IMR-90 (cell line): Measurements from ENCODE around the gene LRSAM1. TPM values are rescaled to one million over a fixed set of nuclear protein-coding genes. Genes with fewer than 3 reads are reported as not detected.

Experiments used
- ATAC-seq: fragments of 200-7000 bp; cut with Tn5 transposase; 2 replicates; pipeline ENCODE4 v1.9.1; 2020; ENCODE audit warnings: low read depth, mild to moderate bottlenecking, moderate library complexity
- BruUV-seq: library from RNA; stranded (reverse); fragments of 400-500 nt; replicated peaks from 2 replicates; lab custom pipeline; 2021; lab: Mats Ljungman, UMichigan
- CTCF ChIA-PET: fragments of 300-600 bp; formaldehyde crosslinking; extraction: SDS; loops from one replicate; lab custom pipeline; 2021; ENCODE audit warnings: antibody characterized with exemption; lab: Yijun Ruan, JAX
- POLR2A ChIA-PET: fragments of 300-600 bp; sonication (Branson Sonifier 250); formaldehyde crosslinking; loops from one replicate; lab custom pipeline; 2022; ENCODE audit warnings: antibody characterized with exemption; ENCODE audit not compliant: unreplicated experiment; lab: Charles Lee
- DNase-seq: peaks from one replicate; pipeline ENCODE4 v3.0.0; 2013
- H2AFZ ChIP-seq: replicated peaks from 2 replicates; pipeline ENCODE3; 2013; ENCODE audit warnings: low read length, mild to moderate bottlenecking; ENCODE audit not compliant: poor library complexity
- H2AK5ac ChIP-seq: 2 replicates; pipeline ENCODE4 v1.6.1; 2013; ENCODE audit warnings: low read depth, low read length, inconsistent platforms
- H2AK9ac ChIP-seq: replicated peaks from 2 replicates; pipeline ENCODE3; 2013; ENCODE audit warnings: mild to moderate bottlenecking, low read depth, low read length, moderate library complexity; ENCODE audit not compliant: poor library complexity
- H2BK120ac ChIP-seq: 2 replicates; pipeline ENCODE4 v1.6.1; 2013; ENCODE audit warnings: low read depth, low read length, inconsistent platforms
- H2BK15ac ChIP-seq: 3 replicates; pipeline ENCODE4 v1.6.1; 2013; ENCODE audit warnings: low read depth, low read length, inconsistent platforms
- H2BK20ac ChIP-seq: 2 replicates; pipeline ENCODE4 v1.6.1; 2013; ENCODE audit warnings: low read depth, mild to moderate bottlenecking, inconsistent platforms, low read length, moderate library complexity
- H2BK5ac ChIP-seq: 2 replicates; pipeline ENCODE4 v1.6.1; 2013; ENCODE audit warnings: mild to moderate bottlenecking, low read depth, low read length, inconsistent platforms; ENCODE audit not compliant: poor library complexity, severe bottlenecking
- H3K14ac ChIP-seq: replicated peaks from 2 replicates; pipeline ENCODE4 v1.6.1; 2013; ENCODE audit warnings: low read depth, low read length, inconsistent platforms
- H3K18ac ChIP-seq: 2 replicates; pipeline ENCODE4 v1.6.1; 2013; ENCODE audit warnings: low read depth, low read length, control low read depth
- H3K23ac ChIP-seq: 2 replicates; pipeline ENCODE4 v1.6.1; 2013; ENCODE audit warnings: low read depth, low read length, inconsistent platforms
- H3K27ac ChIP-seq: 2 replicates; pipeline ENCODE4 v1.5.1; 2013; ENCODE audit warnings: mild to moderate bottlenecking, control low read depth, low read length; ENCODE audit not compliant: insufficient read depth
- H3K27me3 ChIP-seq: 2 replicates; pipeline ENCODE4 v1.6.1; 2013; ENCODE audit warnings: low read length; ENCODE audit not compliant: control insufficient read depth, insufficient read depth
- H3K36me3 ChIP-seq: 2 replicates; pipeline ENCODE4 v1.6.1; 2013; ENCODE audit warnings: low read length, mixed read lengths; ENCODE audit not compliant: control insufficient read depth, insufficient read depth
- H3K4ac ChIP-seq: 2 replicates; pipeline ENCODE4 v1.6.1; 2013; ENCODE audit warnings: low read depth, low read length, inconsistent platforms
- H3K4me1 ChIP-seq: 2 replicates; pipeline ENCODE4 v1.6.1; 2013; ENCODE audit warnings: low read length, mixed read lengths; ENCODE audit not compliant: control insufficient read depth, insufficient read depth
- H3K4me2 ChIP-seq: 2 replicates; pipeline ENCODE4 v1.6.1; 2013; ENCODE audit warnings: low read depth, mild to moderate bottlenecking, control low read depth, low read length, moderate library complexity
- H3K4me3 ChIP-seq: 2 replicates; pipeline ENCODE4 v1.5.1; 2013; ENCODE audit warnings: low read depth, mild to moderate bottlenecking, control low read depth, low read length, moderate library complexity; ENCODE audit not compliant: insufficient read depth
- H3K56ac ChIP-seq: 2 replicates; pipeline ENCODE4 v1.6.1; 2013; ENCODE audit warnings: low read length, inconsistent platforms; ENCODE audit not compliant: insufficient read depth; ENCODE audit errors: extremely low read depth
- H3K79me1 ChIP-seq, 2 experiments: 2 replicates each; pipeline ENCODE4 v1.6.1; 2013; ENCODE audit warnings: low read length in 2 of 2, inconsistent platforms in 1 of 2, low read depth in 1 of 2
- H3K9ac ChIP-seq: 2 replicates; pipeline ENCODE4 v1.6.1; 2013; ENCODE audit warnings: low read depth, low read length, control low read depth
- H3K9me1 ChIP-seq: 2 replicates; pipeline ENCODE4 v1.6.1; 2013; ENCODE audit warnings: low read length, inconsistent platforms; ENCODE audit not compliant: insufficient read depth
- H3K9me3 ChIP-seq: 2 replicates; pipeline ENCODE4 v1.6.1; 2013; ENCODE audit warnings: low read length; ENCODE audit not compliant: control insufficient read depth, insufficient read depth
- H4K20me1 ChIP-seq: 2 replicates; pipeline ENCODE4 v1.6.1; 2013; ENCODE audit warnings: low read length, inconsistent platforms; ENCODE audit not compliant: insufficient read depth
- H4K5ac ChIP-seq: 2 replicates; pipeline ENCODE4 v1.6.1; 2013; ENCODE audit warnings: mild to moderate bottlenecking, low read depth, low read length, control low read depth
- H4K8ac ChIP-seq, 2 experiments: 2 replicates each; pipeline ENCODE4 v1.6.1; 2013; ENCODE audit warnings: low read depth in 2 of 2, low read length in 2 of 2, control low read depth in 1 of 2, inconsistent platforms in 1 of 2
- H4K91ac ChIP-seq: 2 replicates; pipeline ENCODE4 v1.6.1; 2013; ENCODE audit warnings: low read depth, low read length, inconsistent platforms; ENCODE audit not compliant: insufficient read depth
- BHLHE40 ChIP-seq: fragments of 150-350 bp; IDR thresholded peaks from 2 replicates; pipeline ENCODE4 v1.6.1; 2016; ENCODE audit warnings: mild to moderate bottlenecking, low read depth, low read length
- CEBPB ChIP-seq: IDR thresholded peaks from 2 replicates; pipeline ENCODE4 v1.6.1; 2012; ENCODE audit warnings: low read depth, low read length, improper control_type of control experiment
- CHD1 ChIP-seq: IDR thresholded peaks from 2 replicates; pipeline ENCODE4 v1.6.1; 2012; ENCODE audit warnings: low read depth, low read length, improper control_type of control experiment
- ELK1 ChIP-seq: fragments of 150-350 bp; IDR thresholded peaks from 2 replicates; pipeline ENCODE4 v1.6.1; 2016; ENCODE audit warnings: low read depth, mild to moderate bottlenecking, low read length, moderate library complexity, borderline replicate concordance
- FOS ChIP-seq: fragments of 150-350 bp; IDR thresholded peaks from 2 replicates; pipeline ENCODE4 v1.6.1; 2016; ENCODE audit warnings: low read depth, low read length
- MAFK ChIP-seq: IDR thresholded peaks from 2 replicates; pipeline ENCODE4 v1.6.1; 2012; ENCODE audit warnings: low read depth, low read length, improper control_type of control experiment
- MAZ ChIP-seq: IDR thresholded peaks from 2 replicates; pipeline ENCODE4 v1.6.1; 2012; ENCODE audit warnings: low read depth, mild to moderate bottlenecking, low read length, improper control_type of control experiment, moderate library complexity, borderline replicate concordance
- MXI1 ChIP-seq: IDR thresholded peaks from 2 replicates; pipeline ENCODE4 v1.6.1; 2012; ENCODE audit warnings: low read depth, mild to moderate bottlenecking, low read length, moderate library complexity, borderline replicate concordance
- NFE2L2 ChIP-seq: fragments of 150-350 bp; IDR thresholded peaks from 2 replicates; pipeline ENCODE4 v1.6.1; 2016; ENCODE audit warnings: low read depth, mild to moderate bottlenecking, low read length
- POLR2A ChIP-seq: IDR thresholded peaks from 2 replicates; pipeline ENCODE4 v1.6.1; 2012; ENCODE audit warnings: mild to moderate bottlenecking, low read depth, low read length
- RAD21 ChIP-seq: IDR thresholded peaks from 2 replicates; pipeline ENCODE4 v1.6.1; 2012; ENCODE audit warnings: low read length, improper control_type of control experiment
- RCOR1 ChIP-seq: IDR thresholded peaks from 2 replicates; pipeline ENCODE4 v1.6.1; 2012; ENCODE audit warnings: mild to moderate bottlenecking, low read length, improper control_type of control experiment; ENCODE audit not compliant: insufficient replicate concordance
- RFX5 ChIP-seq: IDR thresholded peaks from 2 replicates; pipeline ENCODE4 v1.8.0; 2012; ENCODE audit warnings: low read depth, mild to moderate bottlenecking, low read length, moderate library complexity
- SMC3 ChIP-seq: fragments of 150-350 bp; IDR thresholded peaks from 2 replicates; pipeline ENCODE4 v1.6.1; 2016; ENCODE audit warnings: low read depth, mild to moderate bottlenecking, antibody characterized with exemption, low read length, moderate library complexity
- USF2 ChIP-seq: fragments of 150-350 bp; IDR thresholded peaks from 2 replicates; pipeline ENCODE4 v1.6.1; 2017; ENCODE audit warnings: mild to moderate bottlenecking, antibody characterized with exemption, low read length, low read depth
- WGBS, 2 experiments: methylation state at CpG; one replicate each; pipeline versions ENCODE4 v1.1.5 to v1.1.7; 2013; ENCODE audit warnings: missing lambda C conversion rate in 2 of 2; ENCODE audit not compliant: insufficient read length in 1 of 2; ENCODE audit errors: extremely low coverage in 2 of 2; 5-methylcytosine and 5-hydroxymethylcytosine counted together
- dilution Hi-C: fragments of 300-500 bp; cut with HindIII; formaldehyde crosslinking; loops from one replicate; pipeline ENCODE4 v1.14.3; 2018; ENCODE audit warnings: low sequenced_read_pairs; ENCODE audit not compliant: unreplicated experiment
- in situ Hi-C: fragments of 300-500 bp; cut with MboI; formaldehyde crosslinking; loops from 3 replicates; pipeline ENCODE4 v1.14.3; 2019; ENCODE audit warnings: low sequenced_read_pairs, inconsistent platforms, mixed read lengths
- intact Hi-C: fragments of 100-400 bp; cut with micrococcal nuclease; formaldehyde crosslinking; loops from 2 replicates; pipeline ENCODE4 v1.10.0; 2022
- polyA plus RNA-seq, 3 experiments: library from polyadenylated mRNA; depleted of rRNA; stranded (reverse); fragments of >200 nt; gene quantifications; 2 replicates each; pipeline ENCODE4 v1.2.3, GENCODE V29; 2012; ENCODE audit warnings: low replicate concordance in 1 of 3
- total RNA-seq: library from RNA; depleted of rRNA; stranded (reverse); fragments of >200 nt; gene quantifications from 2 replicates; pipeline ENCODE4 v1.2.3, GENCODE V29; 2012
- TF ChIP-seq, protein P1 (sequence below): conservative IDR thresholded peaks from 2 replicates; pipeline ENCODE4 v1.5.1; 2012; ENCODE audit warnings: mild to moderate bottlenecking, low read depth, low read length, improper control_type of control experiment

The LRSAM1 gene
- total and polyA plus RNA-seq, 2 of the 4 experiments (the other 2 are of a cell fraction): 3.0 to 9.3 TPM

- Histone ChIP-seq H3K79me1 (no peaks in the 10 kb centered on the region; a peak in 2 of 4 replicates), H3K9ac (no peak overlapping the region), H3K36me3 (peaks cover 51% of the 10 kb centered on the region), H2AK5ac (no peak overlapping the region), H2AFZ (no peak overlapping the region), H2AK9ac (no peak overlapping the region), H2BK120ac (no peak overlapping the region), H4K20me1 (no peaks in the 10 kb centered on the region), H3K9me3 (no peaks in the 10 kb centered on the region), H4K5ac (no peak overlapping the region), H3K27me3 (no peaks in the 10 kb centered on the region), H2BK5ac (peak overlapping the region; percentile 26), H3K4ac (no peak overlapping the region), H4K91ac (no peak overlapping the region), H3K56ac (no peak overlapping the region), H3K27ac (no peak overlapping the region), H4K8ac (no peak overlapping the region), H3K9me1 (peaks cover 7% of the 10 kb centered on the region; the same call in 1 of the 2 replicates), H3K18ac (peak overlapping the region; percentile 11; the same call in 1 of the 2 replicates), H3K4me1 (peaks cover 6% of the 10 kb centered on the region), H3K23ac (no peak overlapping the region), H3K14ac (no peak overlapping the region), H2BK15ac (no peak overlapping the region), H3K4me2 (no peak overlapping the region), H2BK20ac (no peak overlapping the region), H3K4me3 (no peak overlapping the region)
- CTCF ChIA-PET: no interaction called here
- BruUV-seq: no TSS peak
- peak; percentile 34; the same call in 1 of the 2 replicates for ATAC-seq
- dilution Hi-C loops: no loop called here
- POLR2A ChIA-PET: no interaction called here
- DNase-seq: peak; percentile 76
- in situ Hi-C loops: no loop called here
- 46% methylated on average over 6 of the region's 7 CpGs; no CpG with 5 or more reads in 1 of the 2 experiments for WGBS, 2 experiments
- TF ChIP-seq CEBPB (no peak), RCOR1 (no peak), USF2 (no peak), MAFK (no peak), CHD1 (no peak), ELK1 (no peak), RAD21 (no peak), RFX5 (no peak), MXI1 (no peak), SMC3 (no peak), FOS (no peak), POLR2A (no peak), NFE2L2 (no peak), BHLHE40 (no peak), MAZ (no peak)
- TF ChIP-seq, protein P1, sequence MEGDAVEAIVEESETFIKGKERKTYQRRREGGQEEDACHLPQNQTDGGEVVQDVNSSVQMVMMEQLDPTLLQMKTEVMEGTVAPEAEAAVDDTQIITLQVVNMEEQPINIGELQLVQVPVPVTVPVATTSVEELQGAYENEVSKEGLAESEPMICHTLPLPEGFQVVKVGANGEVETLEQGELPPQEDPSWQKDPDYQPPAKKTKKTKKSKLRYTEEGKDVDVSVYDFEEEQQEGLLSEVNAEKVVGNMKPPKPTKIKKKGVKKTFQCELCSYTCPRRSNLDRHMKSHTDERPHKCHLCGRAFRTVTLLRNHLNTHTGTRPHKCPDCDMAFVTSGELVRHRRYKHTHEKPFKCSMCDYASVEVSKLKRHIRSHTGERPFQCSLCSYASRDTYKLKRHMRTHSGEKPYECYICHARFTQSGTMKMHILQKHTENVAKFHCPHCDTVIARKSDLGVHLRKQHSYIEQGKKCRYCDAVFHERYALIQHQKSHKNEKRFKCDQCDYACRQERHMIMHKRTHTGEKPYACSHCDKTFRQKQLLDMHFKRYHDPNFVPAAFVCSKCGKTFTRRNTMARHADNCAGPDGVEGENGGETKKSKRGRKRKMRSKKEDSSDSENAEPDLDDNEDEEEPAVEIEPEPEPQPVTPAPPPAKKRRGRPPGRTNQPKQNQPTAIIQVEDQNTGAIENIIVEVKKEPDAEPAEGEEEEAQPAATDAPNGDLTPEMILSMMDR: no peak
- intact Hi-C loops: no loop called here
These were observed 12.6 kb downstream of the LRSAM1 start for GRCh38 chr9:127463911-127464310.
